ENCODE results near the gene SLC38A9. TPM values are rescaled to one million over a fixed set of nuclear protein-coding genes. Genes with fewer than 3 reads are reported as not detected.

The SLC38A9 gene
- total RNA-seq, 6 experiments from 2014 or later = 12.5 to 21.0 (median 14.8) TPM

DNA sequence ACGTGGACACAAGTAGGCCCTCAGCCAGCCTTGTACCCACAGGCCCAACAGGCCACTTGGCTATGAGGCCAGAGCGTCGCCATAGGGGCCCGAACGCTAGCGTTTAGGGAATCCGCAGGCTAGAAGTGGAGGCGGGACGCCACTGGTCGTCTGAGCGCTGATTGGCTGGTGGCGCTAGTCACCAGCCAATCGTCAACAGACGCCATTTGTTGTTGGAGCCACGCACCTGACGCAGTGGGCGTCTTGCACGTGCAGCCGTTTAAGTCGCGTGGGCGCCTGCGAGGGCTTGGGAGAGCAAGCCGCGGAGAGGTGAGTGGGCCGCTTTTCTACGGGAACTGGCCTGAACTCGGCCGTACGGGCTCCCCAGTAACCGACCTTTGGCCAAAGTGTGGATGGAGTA is 25.7 kb upstream of the SLC38A9 start, which contains the start of gene DDX4:
Gene DDX4, plus strand, starts transcription at position 269 of the 400 bp plus-strand sequence. CDS start 903 bp downstream, outside the sequence.
- 92% methylated on average over 6 of the region's 31 CpGs for whole genome bisulfite sequencing (ENCODE audit: insufficient coverage, low coverage, low lambda C conversion rate, missing lambda C conversion rate)
- Histone ChIP-seq H3K9me3 (no peaks in the 10 kb centered on the region), H3K27me3 (no peaks in the 10 kb centered on the region), H3K27ac (no peak within 1 kb of the TSS), H3K4me1 (no peaks in the 10 kb centered on the region), H3K4me3 (no peak within 1 kb of the TSS), H3K36me3 (no peaks in the 10 kb centered on the region)
- ATAC-seq = no peak
- DNase-seq = no peak
- TF ChIP-seq, protein P1, sequence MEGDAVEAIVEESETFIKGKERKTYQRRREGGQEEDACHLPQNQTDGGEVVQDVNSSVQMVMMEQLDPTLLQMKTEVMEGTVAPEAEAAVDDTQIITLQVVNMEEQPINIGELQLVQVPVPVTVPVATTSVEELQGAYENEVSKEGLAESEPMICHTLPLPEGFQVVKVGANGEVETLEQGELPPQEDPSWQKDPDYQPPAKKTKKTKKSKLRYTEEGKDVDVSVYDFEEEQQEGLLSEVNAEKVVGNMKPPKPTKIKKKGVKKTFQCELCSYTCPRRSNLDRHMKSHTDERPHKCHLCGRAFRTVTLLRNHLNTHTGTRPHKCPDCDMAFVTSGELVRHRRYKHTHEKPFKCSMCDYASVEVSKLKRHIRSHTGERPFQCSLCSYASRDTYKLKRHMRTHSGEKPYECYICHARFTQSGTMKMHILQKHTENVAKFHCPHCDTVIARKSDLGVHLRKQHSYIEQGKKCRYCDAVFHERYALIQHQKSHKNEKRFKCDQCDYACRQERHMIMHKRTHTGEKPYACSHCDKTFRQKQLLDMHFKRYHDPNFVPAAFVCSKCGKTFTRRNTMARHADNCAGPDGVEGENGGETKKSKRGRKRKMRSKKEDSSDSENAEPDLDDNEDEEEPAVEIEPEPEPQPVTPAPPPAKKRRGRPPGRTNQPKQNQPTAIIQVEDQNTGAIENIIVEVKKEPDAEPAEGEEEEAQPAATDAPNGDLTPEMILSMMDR (IDR thresholded peaks at IDR 0.05) = no peak
- TF ChIP-seq POLR2A (IDR thresholded peaks at IDR 0.05) = no peak
- intact Hi-C loops (cut with DNase I) = no loop called here

DNA sequence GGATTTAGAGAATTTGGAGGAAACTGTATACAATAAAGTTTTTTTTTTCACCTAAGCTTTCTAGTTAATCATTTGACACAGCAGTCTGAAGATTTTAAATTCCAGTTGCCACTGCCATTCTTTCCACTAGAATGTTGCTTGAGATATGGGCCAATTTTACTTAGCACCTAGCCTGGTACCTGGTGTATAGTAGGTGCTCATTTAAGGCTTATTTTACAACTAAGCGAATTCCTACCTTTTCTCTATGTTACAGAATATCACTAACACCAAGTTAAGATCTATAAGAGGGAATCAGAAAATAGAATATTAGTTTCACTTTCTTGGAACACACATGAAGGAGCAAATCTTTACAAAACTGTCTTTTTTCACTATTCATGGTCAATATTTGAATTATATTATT is 22.5 kb upstream of the SLC38A9 start:
- DNase-seq (no peak), ATAC-seq (no peak)
- Histone ChIP-seq H3K27ac (no peak overlapping the region), H3K4me3 (no peak overlapping the region), H3K4me1 (no peaks in the 10 kb centered on the region), H3K9me3 (no peaks in the 10 kb centered on the region), H3K36me3 (no peaks in the 10 kb centered on the region), H3K27me3 (no peaks in the 10 kb centered on the region)
- TF ChIP-seq POLR2A (IDR thresholded peaks at IDR 0.05) = no peak
- TF ChIP-seq, protein P1 (IDR thresholded peaks at IDR 0.05) = no peak
- intact Hi-C loops (cut with DNase I) = no loop called here
- 92% methylated on average over 1 of the region's 1 CpG for WGBS (ENCODE audit: insufficient coverage, low coverage, low lambda C conversion rate, missing lambda C conversion rate)

DNA sequence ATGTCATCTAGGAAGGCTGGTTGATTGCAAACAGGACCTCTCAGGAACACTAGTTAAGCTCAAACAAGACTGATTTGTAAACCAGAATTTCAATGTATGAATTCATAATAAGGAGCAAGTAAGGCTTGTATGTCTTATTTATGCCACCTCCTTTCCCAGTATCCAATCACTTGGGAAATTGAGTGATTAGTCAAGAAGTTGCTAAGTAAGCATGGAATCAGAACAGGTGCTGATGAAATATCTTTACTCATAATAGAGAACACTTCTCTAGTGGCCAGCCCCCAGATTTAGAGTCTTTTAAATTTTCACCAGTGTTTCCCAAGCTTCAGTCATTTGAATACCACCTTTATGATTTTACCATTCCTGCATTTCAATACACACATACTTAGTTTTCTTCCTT is 20.5 kb upstream of the SLC38A9 start:
- no peak for ATAC-seq
- Histone ChIP-seq H3K4me3 (no peak overlapping the region), H3K27ac (no peak overlapping the region), H3K27me3 (no peaks in the 10 kb centered on the region), H3K9me3 (no peaks in the 10 kb centered on the region), H3K4me1 (no peaks in the 10 kb centered on the region), H3K36me3 (no peaks in the 10 kb centered on the region)
- TF ChIP-seq POLR2A (IDR thresholded peaks at IDR 0.05) = no peak
- TF ChIP-seq, protein P1 (IDR thresholded peaks at IDR 0.05) = no peak
- DNase-seq = no peak
- intact Hi-C loops (cut with DNase I) = no loop called here

DNA sequence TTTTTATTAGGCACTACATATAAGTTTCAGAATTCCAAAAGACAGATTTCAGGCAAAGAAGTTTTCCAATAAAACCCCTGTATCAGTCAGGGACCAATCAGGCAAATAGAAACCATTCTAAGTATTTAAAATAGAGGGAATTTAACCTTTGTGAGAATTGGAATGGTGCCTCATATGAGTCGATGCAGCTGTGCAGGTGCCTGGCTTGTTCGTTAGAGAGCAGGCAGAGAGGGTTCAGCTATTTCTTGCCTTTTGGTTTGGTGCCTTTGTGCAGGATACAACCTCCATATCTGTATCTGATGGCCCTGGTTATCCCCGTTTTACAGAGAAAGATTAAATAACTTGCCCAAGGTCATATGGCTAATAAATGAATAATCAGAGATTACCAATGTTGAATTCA is 19.7 kb upstream of the SLC38A9 start:
- Histone ChIP-seq H3K27ac (no peak overlapping the region), H3K4me3 (no peak overlapping the region), H3K9me3 (no peaks in the 10 kb centered on the region), H3K27me3 (no peaks in the 10 kb centered on the region), H3K4me1 (no peaks in the 10 kb centered on the region), H3K36me3 (no peaks in the 10 kb centered on the region)
- 56% methylated on average over 3 of the region's 3 CpGs for WGBS (ENCODE audit: insufficient coverage, low coverage, low lambda C conversion rate, missing lambda C conversion rate)
- intact Hi-C loops (cut with DNase I) = no loop called here
- no peak for DNase-seq
- no peak for ATAC-seq
- no peak for TF ChIP-seq POLR2A (IDR thresholded peaks at IDR 0.05)
- TF ChIP-seq, protein P1 (IDR thresholded peaks at IDR 0.05) = no peak

DNA sequence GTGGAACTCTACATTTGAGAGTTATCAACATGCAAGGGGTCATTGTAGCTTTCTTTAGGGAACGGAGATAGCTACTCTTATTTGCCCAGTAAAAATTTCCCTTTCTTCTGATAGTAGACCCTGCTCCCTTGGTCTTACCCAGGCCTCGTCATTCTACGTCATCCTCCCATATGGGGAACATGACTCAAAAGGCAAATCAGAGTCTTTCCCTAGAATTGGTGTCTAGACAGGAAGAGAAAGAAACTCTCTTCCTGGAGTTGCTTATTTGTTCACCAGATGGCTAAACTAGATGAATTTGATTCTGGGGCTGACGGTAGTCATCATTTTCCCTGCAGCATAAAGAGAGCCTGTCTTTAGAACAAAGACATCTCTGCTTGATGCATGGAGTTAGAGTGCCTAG is 12.2 kb upstream of the SLC38A9 start:
- Histone ChIP-seq H3K4me1 (no peaks in the 10 kb centered on the region), H3K4me3 (no peak overlapping the region), H3K27me3 (no peaks in the 10 kb centered on the region), H3K36me3 (no peaks in the 10 kb centered on the region), H3K27ac (no peak overlapping the region), H3K9me3 (no peaks in the 10 kb centered on the region)
- WGBS (ENCODE audit: insufficient coverage, low coverage, low lambda C conversion rate, missing lambda C conversion rate) = 70% methylated on average over 4 of the region's 4 CpGs
- intact Hi-C loops (cut with DNase I) = no loop called here
- DNase-seq (no peak), ATAC-seq (no peak)
- TF ChIP-seq, protein P1 (IDR thresholded peaks at IDR 0.05) = no peak
- TF ChIP-seq POLR2A (IDR thresholded peaks at IDR 0.05) = no peak

Data from right lobe of liver (tissue), 6 donors.